ENCODE results near the gene PRTFDC1.

PRTFDC1 gene

DNA sequence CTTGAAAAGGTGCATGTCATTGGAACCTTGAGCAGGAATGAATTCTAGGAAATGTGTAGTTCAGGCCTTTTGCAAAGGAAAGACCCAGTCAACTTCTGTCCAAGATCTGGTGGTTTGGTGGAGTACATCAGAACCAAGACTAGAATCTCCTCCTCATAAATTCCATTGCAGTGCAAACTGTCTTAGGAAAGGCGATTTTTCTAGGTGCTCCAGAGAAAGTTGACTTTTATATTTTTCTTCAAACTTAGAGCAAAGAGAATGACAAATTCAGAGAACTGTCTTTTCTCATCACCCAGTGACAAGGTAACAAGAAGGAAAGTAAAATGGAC lies 50.0 kb downstream of the PRTFDC1 start:
- TF ChIP-seq, protein P1, sequence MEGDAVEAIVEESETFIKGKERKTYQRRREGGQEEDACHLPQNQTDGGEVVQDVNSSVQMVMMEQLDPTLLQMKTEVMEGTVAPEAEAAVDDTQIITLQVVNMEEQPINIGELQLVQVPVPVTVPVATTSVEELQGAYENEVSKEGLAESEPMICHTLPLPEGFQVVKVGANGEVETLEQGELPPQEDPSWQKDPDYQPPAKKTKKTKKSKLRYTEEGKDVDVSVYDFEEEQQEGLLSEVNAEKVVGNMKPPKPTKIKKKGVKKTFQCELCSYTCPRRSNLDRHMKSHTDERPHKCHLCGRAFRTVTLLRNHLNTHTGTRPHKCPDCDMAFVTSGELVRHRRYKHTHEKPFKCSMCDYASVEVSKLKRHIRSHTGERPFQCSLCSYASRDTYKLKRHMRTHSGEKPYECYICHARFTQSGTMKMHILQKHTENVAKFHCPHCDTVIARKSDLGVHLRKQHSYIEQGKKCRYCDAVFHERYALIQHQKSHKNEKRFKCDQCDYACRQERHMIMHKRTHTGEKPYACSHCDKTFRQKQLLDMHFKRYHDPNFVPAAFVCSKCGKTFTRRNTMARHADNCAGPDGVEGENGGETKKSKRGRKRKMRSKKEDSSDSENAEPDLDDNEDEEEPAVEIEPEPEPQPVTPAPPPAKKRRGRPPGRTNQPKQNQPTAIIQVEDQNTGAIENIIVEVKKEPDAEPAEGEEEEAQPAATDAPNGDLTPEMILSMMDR (IDR thresholded peaks at IDR 0.05; ENCODE audit: borderline replicate concordance, insufficient read depth, low read depth, low read length): no peak
- H3K4me3 ChIP-seq (ENCODE audit: low read depth, low read length): no peak overlapping the region

DNA sequence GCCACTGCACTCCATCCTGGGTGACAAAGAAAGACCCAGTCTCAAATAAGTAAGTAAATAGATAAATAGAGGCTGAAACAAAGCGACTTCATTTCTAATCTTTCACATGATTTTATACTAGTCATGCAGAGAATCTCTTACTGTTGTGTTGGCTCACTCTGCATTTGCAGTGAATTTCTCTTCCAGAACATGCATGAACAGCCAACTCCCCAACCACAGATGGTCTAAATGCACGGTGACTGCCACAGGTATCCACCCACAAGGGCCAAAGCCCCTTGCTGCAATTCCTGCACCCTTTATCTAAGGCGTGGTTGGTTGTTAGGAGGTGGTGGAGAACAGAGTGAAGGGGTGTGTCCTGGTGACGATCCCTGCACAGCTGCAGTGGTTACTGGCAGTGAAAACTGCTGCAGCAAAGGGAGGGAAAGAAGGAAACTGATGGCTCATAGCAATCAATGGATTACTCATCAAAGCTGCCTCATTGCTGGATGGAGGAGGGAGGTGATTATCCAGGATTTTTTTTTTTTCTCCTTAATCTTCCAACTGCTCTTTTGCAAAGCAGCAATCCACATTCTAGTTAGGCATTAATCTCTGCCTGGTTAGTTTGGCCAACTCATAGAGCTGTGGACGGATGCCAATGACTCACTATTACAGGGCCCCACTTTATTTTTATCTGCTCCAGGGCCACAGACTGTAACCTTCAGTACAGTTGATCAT lies 50.6 kb downstream of the PRTFDC1 start:
- no peak overlapping the region for H3K4me3 ChIP-seq (ENCODE audit: low read depth, low read length)
- TF ChIP-seq, protein P1 (IDR thresholded peaks at IDR 0.05; ENCODE audit: borderline replicate concordance, insufficient read depth, low read depth, low read length): no peak

DNA sequence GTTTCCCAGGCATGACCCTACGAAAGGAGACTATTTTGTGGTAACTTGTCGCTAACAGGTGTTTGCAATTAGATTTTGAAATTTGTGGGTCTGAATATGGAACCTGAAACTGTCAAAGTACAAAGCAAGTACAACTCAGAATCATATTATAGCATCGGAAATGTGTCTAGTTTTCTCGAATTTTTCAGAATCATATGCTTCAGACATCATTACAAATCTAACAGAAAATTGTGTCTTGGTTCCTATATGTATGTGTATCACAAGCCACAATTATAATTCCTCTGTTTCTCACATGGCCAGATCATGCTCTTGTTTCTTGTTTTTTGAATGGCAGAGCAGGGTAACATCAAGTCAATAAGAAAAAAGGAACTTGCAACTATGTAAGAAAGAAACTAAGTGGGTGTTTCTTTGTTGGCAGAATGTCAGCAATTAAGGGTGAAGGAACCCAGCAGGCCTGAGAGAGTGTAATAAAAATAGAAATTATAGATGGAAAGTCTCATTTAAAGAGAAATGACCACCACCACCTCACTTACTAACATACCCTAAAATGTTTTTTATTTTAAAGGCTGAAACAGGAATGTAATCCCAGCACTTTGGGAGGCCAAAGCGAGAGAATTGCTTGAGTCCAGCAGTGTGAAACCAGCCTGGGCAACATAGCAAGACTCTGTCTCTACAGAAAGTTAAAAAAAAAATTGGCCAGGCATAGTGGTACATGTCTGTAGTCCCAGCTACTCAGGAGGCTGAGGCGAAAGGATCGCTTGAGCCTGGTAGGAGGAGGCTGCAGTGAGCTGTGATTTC lies 51.3 kb downstream of the PRTFDC1 start:
- no peak overlapping the region for H3K4me3 ChIP-seq (ENCODE audit: low read depth, low read length)
- TF ChIP-seq, protein P1 (IDR thresholded peaks at IDR 0.05; ENCODE audit: borderline replicate concordance, insufficient read depth, low read depth, low read length): no peak

DNA sequence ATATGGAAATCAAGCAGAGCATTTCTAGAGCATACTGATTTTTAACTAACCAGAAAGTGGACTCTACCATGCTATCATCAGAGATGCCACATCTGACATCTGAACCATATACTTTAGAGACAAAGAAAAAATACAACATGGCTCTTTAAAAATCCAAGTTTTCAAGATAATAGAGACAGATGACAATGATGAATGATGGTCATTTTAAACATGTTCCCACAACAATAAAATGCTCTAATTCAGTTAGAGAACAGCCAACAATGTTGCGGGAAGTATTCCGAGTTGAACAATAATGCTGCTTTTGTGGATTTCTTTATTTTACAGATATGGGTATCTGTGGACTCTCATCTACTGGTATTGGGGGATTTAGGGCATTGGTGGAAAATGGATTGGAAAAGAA lies 52.8 kb downstream of the PRTFDC1 start:
- TF ChIP-seq, protein P1 (IDR thresholded peaks at IDR 0.05; ENCODE audit: borderline replicate concordance, insufficient read depth, low read depth, low read length): no peak

DNA sequence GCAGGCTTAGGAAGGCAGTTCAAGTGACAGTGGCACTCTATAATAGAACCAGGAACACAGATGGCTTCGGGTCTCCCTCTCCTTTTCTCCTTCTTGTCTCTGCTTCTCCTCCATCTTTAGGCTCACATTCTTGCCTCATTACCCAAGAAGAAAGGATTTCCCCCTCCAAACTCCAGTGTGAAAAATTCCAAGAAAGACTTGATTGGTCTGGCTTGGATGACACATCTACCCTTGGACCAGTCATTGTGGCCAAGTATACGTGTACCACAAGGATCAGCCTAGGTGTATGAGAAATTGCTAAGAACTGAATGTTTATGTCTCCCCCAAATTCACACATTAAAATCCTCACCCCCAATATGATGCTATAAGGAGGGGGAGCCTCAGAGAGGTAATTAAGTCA lies 53.9 kb downstream of the PRTFDC1 start:
- TF ChIP-seq, protein P1 (IDR thresholded peaks at IDR 0.05; ENCODE audit: borderline replicate concordance, insufficient read depth, low read depth, low read length): no peak
- no peak overlapping the region for H3K4me3 ChIP-seq (ENCODE audit: low read depth, low read length)

More for the DNA sequence above, 52.8 kb downstream of the PRTFDC1 start:
- H3K4me3 ChIP-seq (ENCODE audit: low read depth, low read length): no peak overlapping the region

DNA sequence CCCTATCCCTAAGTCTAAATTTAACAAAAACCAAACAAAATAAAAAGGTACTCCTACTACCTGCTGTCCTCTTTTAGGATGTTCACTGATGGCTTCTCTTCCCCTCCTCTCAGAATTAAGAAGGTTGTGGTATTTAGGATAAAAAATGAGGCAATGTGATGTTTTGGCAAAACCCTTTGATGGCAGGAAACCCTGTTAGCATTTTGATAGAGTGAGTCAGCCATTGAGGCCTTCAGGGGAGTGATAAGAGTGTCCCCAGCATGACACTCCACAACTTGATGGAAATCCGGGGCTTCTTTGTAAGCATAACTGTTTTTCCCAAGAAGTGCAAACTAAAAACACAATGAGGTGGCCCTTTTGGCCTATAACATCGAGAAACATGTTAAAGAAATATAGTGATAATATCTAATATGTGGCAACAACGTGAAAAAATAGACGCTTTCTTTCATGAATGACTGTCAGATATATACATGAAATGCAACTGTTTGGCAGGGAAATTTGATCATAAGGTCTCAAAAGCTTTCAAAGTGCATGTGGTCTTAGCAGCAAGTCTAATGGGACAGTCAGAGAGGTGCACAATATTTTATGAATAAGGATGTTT lies 55.0 kb downstream of the PRTFDC1 start:
- TF ChIP-seq, protein P1 (IDR thresholded peaks at IDR 0.05; ENCODE audit: borderline replicate concordance, insufficient read depth, low read depth, low read length): no peak
- H3K4me3 ChIP-seq (ENCODE audit: low read depth, low read length): no peak overlapping the region

Measured in GM12875 (cell line).